Stimulated activated CD8-positive, alpha-beta memory T cell treated with anti-CD3 and anti-CD28 coated beads, Interleukin-7, amount 100 ng/mL, for 24 hours (primary cell): ENCODE measurements around the gene EIF3L.

Experiments
- DNase-seq: peaks from one replicate; pipeline ENCODE4 v3.0.0-alpha.2; 2020; ENCODE audit warnings: low read depth

EIF3L gene

DNA sequence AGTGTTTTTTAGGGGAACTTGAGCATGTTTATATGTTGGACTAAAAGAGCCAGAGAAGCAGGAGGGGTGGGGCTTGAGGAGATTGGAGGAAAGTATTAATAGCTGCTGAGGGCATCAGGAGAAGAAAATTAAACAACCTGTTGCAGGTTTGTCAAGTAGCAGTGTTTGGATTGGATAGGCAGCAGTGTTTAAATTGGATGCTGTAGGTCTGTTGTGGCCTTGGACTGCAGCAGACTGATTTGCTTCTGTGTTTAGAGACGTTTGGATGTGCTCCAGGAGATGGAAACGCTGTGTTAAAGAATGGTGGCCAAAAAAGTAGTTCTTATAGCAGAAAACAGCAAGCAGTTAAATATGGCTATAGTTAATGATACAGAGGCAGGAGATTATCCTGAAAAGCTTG, 5.7 kb downstream of the EIF3L start:
- no peak for DNase-seq

DNA sequence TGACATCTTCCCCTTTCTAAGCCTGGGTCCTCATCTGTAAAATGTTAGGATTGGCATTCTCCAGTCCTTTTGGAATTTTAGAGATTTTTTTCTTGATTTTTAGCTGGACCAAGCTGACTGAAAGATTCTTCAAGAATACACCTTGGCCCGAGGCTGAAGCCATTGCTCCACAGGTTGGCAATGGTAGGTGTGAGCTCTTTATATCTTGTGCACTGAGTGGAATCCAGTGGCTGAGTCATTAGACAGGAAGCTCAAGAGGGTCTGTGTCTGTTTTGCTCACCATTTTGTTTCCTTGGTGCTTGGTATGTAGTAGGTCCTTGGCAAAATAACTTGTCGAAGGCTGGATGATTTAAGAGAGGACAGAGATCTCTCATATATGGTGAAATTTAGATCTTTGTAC, 6.2 kb downstream of the EIF3L start:
- DNase-seq = no peak

DNA sequence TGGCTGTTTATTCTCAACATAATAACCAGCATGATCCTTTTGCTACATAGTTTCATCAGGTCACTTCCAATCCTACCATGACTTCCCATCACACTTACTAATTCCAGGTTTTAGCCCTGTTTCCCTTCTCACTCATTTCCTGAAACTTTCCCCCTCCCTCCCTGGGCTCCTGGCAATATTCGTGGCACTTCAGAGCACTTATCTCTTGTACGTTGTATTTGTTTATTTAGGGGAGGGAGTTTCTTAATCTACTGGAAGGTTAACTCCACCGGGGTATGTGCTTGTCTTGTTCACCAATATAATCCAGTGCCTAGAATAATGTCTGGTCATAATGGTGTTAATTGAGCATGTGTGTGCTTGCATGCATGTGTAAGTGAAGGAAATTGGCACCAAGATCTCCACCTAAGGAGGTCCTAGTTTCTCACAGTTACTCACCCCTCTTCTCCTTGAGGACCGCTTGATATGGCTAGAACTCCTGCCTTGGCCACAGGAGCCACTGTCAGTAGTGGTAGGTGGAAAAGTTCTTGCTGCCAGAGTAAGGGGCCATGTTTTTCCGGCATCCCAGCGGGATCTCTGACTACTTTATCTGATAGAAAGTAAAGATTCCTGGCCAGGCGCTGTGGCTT, 11.7 kb downstream of the EIF3L start:
- DNase-seq = no peak

DNA sequence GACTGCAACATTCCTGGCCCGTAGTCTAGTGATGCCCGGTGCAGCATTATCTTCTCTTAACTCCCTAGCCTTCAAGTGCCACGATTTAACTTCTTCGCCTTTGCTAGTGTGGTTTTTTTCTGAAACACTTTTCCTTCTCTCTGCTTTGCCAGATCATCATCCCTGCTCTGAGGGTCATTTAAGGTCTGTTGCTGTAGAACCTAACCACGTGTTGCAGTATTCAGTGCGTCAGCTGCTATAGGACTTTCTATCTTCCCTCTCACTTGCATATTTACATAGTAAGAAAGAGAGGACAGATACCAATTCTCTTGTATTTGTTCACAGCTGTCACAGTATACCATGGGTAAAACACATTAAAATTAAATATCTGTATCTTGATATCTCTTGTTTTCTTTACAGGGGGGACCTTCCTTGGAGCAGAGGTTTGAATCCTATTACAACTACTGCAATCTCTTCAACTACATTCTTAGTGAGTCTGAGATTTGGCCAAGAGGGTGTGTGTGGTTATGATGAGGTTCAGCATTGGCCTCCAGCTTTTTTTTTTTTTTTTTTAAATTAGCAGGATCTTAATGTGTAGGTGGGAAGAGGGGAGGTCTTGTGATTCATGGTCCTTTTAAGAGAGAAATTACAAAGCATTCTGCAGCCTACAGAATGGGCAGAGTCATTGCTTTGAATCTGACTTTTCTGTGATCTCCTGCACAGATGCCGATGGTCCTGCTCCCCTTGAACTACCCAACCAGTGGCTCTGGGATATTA, 13.5 kb downstream of the EIF3L start:
- DNase-seq = no peak

DNA sequence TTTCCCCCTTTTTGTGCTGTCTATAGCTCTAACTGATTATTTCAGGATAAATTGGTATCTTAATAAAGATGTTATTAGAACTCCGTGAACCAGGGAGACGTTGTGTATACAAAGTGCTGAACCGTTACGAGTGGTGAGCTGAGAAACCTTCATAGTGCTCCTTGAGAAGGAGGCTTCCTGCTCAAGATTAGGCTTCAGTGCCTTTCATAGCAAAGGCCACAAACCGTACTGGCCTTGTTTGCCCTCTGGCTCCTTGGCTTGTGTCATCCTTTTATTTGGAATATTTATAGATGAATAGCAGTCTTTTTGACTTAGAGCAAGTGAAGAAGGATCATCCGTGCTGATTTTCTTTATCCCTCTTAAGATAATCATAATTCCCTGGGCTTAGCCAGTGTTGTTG, 16.3 kb downstream of the EIF3L start:
- no peak for DNase-seq

DNA sequence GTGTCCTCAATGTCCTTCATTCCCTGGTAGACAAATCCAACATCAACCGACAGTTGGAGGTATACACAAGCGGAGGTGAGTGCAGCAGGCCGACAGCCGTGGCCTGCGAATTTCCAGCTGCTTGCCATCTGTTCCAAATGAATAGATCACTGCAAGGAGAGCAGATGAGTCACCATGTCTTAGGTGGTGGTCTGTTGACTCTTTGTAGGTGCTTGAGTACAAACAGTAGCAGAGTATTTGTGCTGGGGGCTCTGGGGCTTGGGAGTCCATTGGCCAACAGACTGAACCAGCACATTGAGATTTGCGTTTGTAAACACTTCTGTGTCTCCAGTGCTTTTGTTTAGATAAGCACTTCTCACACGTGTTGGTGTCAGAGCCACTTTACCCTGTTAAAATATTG, 21.1 kb downstream of the EIF3L start:
- DNase-seq = no peak

DNA sequence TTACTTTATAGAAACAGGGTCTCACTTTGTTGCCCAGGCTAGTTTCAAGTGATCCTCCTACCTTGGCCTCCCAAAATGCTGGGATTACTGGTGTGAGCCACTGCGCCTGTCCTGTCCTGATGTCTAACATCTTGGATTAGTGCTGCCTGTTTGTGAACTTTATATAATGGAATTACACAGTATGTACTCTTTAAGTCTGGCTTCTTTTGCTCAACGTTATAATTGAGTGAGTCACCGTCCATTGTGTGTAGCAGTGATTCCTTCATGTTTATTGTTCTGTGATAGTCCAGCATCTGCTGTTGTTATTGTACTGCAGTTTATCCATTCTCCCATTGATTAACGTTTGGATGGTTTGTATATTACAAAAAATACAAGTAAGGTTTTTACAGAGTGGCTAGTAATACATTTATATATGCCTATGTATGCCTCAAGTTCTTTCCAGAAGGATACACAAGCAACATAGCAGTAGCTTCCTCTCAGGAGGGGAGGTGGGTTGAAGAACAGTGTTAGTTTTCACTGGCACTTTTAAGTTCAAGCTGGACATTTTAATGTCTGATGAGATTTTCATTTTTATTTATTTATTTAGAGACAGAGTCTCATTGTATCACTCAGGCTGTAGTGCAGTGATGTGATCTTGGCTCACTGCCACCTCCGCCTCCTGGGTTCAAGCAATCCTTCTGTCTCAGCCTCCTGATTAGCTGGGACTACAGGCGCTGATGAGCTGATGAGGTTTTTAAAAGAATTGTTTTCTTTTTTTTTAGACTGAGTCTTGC, 31.6 kb downstream of the EIF3L start:
- no peak for DNase-seq

DNA sequence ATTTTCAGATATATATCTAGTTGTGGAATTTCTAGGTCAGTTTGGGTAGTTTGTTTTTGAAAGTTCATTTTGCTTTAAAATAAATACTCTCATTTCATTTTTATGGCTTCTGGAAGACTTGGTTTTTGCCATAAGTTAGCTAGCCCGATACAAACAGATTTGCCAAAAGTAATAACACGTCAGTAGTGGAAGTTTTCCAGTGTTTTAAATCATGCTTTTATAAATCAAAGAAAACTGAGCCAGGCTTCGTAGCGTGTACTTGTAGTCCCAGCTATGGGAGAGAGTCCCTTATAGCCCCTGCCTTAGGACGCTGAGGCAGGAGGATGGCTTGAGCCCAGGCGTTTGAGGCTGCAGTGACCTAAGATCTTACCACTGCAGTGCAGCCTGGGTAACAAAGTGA, 35.2 kb downstream of the EIF3L start:
- no peak for DNase-seq

DNA sequence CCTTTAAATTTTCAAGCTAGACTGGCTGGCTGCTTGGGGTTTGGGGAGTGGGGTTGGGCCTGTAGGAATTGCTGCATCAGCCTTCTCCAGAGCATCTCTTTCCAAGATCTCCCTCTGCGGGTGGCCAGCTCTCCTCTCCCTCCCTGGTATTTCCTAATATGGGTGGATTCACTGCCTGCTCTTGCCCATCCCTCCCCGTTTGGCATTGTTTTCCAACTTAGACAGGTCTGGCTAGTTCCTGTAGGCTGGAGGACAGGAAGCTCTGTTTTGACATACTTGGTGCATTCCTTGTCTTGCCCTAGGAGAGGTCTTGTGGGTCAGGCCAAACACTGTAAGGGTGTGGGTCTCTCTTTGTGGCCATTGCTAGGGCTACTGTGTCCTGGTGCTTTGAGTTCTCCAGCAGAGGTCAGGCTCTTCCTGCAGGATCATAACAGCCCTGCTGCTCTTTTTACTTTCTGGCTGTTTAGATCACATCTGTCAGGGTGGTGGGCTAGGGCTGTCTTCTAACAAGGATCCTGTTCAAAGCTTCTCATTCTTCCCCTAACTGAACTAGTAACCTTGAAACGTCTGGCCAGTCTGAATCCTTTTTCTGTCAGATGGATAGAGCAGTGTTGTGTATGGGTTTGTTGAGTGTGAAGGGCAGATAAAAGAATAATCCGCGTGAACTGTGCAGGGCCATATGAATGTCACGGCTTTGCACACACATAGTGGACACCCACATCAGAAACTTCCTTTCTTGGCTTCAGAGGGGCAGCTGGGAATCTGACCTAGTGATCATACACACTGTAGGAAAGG, 38.6 kb downstream of the EIF3L start:
- DNase-seq = no peak

DNA sequence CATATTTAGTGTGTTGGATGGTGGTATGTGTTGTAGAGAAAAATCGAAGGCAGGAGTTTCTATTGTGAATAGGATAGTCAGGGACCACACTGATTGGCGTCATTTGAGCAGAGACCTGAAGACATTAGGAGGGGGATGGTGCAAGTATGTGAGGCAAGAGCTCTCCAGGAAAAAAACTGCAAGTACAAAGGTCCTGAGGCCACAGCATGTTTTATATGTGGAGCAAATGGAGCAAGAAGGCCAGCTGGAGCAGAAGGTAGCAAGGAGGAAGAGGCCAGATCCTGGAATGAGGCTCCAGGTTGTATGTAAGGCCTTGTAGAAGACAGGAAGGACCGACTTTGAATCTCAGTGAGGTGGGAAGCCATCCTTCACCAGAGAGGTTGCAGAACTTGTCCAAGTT, 42.7 kb downstream of the EIF3L start:
- no peak for DNase-seq

DNA sequence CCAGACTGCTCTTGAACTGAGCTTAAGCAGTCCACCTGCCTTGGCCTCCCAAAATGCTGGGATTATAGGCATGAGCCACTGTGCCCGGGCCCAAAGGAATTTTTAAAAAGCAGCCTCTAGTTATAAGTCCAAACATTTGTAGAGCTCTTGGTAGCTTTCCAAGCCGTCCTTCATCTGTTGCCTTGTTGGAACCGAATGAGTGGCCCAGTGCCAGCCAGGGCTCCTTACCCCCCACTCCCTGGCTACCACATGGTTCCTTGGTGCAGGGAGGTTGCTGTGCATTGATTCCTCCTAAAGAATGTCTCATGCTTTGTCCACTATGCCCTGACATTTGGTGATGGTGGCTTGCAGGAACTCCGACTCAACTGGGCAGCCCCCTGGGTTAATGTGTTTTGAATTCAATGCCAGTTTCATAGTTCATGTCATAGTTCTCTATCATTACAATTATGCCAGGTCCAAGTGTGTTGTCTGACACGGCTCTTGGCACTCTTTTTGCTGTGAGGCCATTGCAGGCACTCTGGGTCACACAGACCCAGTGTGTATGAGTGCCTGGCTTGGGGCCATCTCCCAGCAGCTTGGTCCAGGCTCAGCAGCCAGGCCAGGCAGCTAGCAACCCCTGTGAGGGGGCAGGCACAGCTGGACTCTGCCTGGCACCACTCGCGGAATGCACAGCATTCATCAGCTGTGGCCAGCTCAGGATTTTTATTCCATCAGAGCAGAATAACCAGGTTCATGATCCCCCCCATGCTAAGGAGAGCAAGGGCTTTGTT, 43.5 kb downstream of the EIF3L start:
- no peak for DNase-seq

DNA sequence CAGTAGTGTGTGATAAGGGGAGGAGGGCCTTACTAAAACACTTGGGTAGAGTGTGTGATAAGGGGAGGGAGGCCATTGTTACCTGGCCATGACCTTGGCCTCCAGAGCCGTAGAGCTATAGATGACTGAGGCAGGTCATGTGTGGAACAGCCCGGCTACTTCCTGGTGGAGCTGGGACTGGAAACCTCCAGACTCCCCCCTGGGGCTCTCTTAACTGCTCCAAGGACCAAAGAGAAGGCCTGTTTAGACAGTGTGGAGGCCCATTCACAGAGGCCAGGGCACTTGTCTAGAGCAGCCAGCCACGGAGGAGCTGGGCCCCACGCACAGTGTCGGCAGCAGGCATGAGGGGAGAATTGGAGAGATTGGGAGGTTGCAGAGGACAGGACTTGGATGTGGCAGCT, 44.4 kb downstream of the EIF3L start:
- DNase-seq = no peak

DNA sequence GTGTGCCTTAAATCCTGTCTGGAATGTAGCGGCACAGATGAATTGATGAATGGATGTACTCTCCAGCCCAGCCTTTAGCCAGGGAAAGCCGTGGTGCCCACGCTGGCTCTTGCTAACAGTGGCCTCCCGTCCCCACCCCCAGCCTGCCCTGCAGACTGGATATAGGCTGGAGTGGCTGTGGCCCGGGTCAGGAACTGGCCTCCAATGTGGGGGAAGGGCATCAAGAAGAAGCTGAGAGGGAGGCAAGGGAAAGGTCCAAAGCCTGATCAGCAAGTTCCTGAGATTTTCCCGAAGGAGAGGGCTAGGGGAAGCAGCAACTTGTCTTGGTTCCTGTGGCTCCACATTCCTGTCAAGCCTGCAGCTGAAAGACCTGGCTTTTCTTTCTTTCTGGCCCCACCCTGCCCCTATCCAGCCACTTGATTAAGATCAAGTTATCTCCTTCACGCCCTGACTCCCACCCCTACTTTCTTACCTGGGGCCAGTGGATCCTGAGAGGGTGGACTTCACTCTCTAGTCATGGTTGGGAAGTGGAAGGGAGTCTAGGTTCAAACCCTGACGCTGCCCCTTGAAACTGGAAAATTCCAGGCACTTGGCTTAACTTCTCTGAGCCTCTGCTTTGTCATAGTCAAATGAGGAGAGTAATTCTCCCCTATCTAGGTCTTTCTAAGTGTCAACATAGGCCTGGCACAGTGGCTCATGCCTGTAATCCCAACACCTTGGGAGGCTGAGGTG, 45.9 kb downstream of the EIF3L start:
- no peak for DNase-seq

DNA sequence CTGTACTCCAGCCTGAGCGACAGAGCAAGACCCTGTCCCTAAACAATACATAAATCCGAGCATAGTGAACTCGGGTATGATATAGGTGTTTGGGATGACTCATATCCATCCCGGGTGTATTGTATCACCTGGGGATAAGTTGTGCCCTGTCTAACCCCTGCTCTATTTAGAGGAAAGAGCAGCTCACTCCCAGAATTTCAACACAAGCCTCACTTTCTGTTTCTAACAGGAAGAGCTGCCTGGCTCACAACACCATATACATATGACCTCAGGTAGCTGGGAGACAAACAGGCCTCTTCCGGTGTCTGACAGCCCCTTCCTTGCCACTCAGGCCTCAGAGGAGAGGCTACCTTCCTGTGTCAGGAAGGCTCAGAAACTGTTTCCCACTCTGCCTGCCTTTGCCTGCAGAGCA, 47.0 kb downstream of the EIF3L start:
- no peak for DNase-seq

DNA sequence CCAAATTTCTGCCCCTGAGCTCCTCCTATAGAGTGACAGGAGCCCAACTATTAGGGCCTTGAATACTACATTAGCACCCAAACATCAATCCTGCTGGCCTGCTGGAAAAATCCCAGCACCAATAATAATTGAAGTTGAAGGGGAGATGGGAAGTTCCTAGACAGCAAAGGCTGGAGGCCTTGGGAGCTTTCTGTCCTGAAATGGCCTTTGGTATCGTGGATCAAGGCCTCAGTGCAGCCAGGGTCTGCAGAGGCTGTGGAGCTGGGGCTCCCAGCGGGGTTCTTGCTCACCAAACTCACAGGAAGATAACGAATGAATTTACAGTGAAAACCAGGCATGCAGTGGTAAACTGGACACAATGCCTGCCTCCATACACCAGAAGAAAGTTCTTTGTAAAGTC, 47.7 kb downstream of the EIF3L start:
- DNase-seq = no peak

DNA sequence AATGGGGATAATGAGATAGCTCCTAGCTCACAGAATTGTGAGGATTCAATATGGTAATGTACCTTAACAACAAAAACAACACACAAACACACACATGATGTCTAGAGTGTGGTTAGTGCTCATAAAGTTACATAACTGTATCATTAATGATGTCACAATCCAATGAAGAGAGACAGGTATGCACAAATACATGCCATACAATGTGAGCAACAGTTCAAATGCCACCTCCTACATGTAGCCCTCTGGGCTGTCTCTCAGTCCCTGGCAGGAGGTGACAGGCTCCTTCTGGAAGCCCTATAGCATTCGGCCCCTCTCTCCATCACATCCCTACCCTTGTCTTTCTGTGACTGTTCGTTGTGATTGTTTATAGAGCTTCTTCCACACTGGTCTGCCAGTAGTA, 48.6 kb downstream of the EIF3L start:
- DNase-seq = no peak

DNA sequence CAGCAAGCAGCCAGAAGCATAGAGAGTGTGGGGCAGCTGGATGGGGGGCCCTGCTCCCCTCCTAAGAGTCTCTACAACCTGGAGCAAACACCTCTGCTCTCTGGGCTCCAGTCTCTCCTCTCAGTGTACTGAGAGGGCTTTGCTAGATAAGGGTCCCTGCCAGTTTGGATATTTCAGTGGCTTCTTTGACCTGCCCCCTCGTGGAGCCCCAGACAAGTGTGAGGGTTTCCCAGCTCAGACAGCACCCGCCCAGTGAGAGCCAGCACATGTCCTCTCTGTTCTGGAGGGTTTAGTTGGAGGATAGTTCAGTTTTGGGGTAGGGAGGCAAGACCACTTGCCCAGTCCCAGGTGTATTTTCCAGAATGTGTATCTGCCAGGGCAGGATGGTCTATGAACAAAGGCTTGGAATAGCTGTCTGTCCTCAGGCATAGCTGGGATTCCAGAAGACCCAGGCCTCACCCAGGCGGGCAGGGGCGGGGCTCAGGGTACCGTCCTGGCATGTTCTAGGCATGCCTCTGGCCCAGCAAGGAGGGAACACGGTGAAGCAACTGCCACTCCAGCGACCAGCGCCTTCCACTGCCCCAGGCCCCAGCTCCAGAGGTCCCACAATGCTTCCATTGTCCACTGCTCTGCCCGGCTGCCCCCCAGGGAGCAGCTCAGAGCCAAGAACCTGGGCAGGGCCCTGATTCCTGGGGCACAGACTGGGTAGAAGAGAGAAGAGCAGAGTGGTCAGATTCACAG, 49.4 kb downstream of the EIF3L start:
- DNase-seq = no peak

DNA sequence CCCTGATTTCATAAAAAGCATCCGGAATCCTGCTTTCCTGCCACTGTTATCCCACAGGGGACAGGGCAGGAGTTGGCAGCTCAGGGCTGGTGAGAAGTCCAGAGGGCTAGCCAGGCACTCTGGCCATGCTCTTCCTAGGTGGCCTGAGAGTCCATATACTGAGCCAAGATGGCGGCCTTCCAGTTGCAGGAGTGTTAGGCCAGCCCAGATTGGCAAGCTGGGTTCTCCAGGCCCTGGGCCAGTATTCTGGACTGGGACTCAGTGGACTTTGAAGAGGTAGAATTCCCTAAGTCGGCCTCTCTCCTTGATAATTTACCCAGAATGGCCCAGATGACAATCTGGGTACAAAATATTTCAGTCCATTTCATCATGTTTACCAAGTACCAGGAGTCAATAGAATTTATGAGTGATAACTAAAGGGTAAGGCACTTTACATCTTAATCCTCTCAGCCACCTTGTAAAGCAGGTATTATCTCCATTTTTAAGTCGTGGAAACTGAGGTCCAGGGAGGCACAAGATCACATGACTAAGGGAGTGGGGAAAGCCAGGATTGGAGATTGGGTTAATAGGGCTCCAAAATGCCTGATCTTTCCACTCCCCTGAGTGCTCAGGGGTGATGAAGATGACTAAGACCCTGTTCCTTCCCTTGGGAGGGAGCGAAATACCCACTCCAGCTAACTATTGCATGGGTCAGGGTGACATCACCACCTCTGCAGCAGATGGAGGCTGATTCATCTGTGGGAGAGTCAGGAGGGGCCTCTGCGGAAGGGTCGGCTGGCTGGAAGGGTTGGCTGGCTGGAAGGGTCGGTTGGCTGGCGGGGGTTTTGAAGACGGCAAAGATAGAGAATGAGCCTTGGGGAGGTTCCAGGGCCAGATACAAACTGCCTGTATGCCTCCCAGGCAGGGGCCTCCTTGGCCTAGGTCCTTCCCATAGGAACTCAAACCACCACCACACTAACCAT, 55.6 kb downstream of the EIF3L start:
- DNase-seq = no peak
